Measurements from ENCODE around the gene FAM20C. TPM values are rescaled to one million over a fixed set of nuclear protein-coding genes. Genes with fewer than 3 reads are reported as not detected.

FAM20C gene
- total RNA-seq, 1 donor from 2014 or later: 21.9 TPM

GRCh38 chr7:280461-280860 is 88.1 kb downstream of the FAM20C start:
- Mint-ChIP-seq H3K9me3 (no peaks in the 10 kb centered on the region), H3K27me3 (ENCODE audit: low read depth) (peaks cover 6% of the 10 kb centered on the region), H3K36me3 (ENCODE audit: low read depth) (peaks cover 2% of the 10 kb centered on the region), H3K4me3 (no peak overlapping the region), H3K4me1 (no peaks in the 10 kb centered on the region), H3K27ac (ENCODE audit: unreplicated experiment) (no peak overlapping the region)
- no peak for DNase-seq (ENCODE audit: low read depth, low spot score)
- no peak for TF ChIP-seq CTCF (conservative IDR thresholded peaks at IDR 0.05)

GRCh38 chr7:281637-282036 is 89.3 kb downstream of the FAM20C start:
- no peak for TF ChIP-seq CTCF (conservative IDR thresholded peaks at IDR 0.05)
- Mint-ChIP-seq H3K27me3 (ENCODE audit: low read depth) (peaks cover 10% of the 10 kb centered on the region), H3K27ac (ENCODE audit: unreplicated experiment) (no peak overlapping the region), H3K36me3 (ENCODE audit: low read depth) (peaks cover 2% of the 10 kb centered on the region), H3K9me3 (no peaks in the 10 kb centered on the region), H3K4me1 (no peaks in the 10 kb centered on the region), H3K4me3 (no peak overlapping the region)
- no peak for DNase-seq (ENCODE audit: low read depth, low spot score)

GRCh38 chr7:282621-283020 is 90.2 kb downstream of the FAM20C start:
- Mint-ChIP-seq H3K4me3 (no peak overlapping the region), H3K9me3 (no peaks in the 10 kb centered on the region), H3K36me3 (ENCODE audit: low read depth) (peaks cover 2% of the 10 kb centered on the region), H3K27me3 (ENCODE audit: low read depth) (peaks cover 18% of the 10 kb centered on the region), H3K4me1 (no peaks in the 10 kb centered on the region), H3K27ac (ENCODE audit: unreplicated experiment) (no peak overlapping the region)
- TF ChIP-seq CTCF (conservative IDR thresholded peaks at IDR 0.05): no peak
- DNase-seq (ENCODE audit: low read depth, low spot score): no peak

- H3K9me3 Mint-ChIP-seq: no peaks in the 10 kb centered on the region
- H3K4me3 Mint-ChIP-seq: no peak overlapping the region
- no peaks in the 10 kb centered on the region for H3K4me1 Mint-ChIP-seq
- DNase-seq (ENCODE audit: low read depth, low spot score): no peak
- no peak overlapping the region for H3K27ac Mint-ChIP-seq (ENCODE audit: unreplicated experiment)
- no peak for TF ChIP-seq CTCF (conservative IDR thresholded peaks at IDR 0.05)
- H3K36me3 Mint-ChIP-seq (ENCODE audit: low read depth): no peaks in the 10 kb centered on the region
- H3K27me3 Mint-ChIP-seq (ENCODE audit: low read depth): peaks cover 36% of the 10 kb centered on the region
Measured at GRCh38 chr7:284762-285722, 92.7 kb downstream of the FAM20C start.

- Mint-ChIP-seq H3K9me3 (no peaks in the 10 kb centered on the region), H3K36me3 (ENCODE audit: low read depth) (no peaks in the 10 kb centered on the region), H3K4me1 (no peaks in the 10 kb centered on the region), H3K4me3 (no peak overlapping the region), H3K27me3 (ENCODE audit: low read depth) (peaks cover 41% of the 10 kb centered on the region), H3K27ac (ENCODE audit: unreplicated experiment) (no peak overlapping the region)
- no peak for TF ChIP-seq CTCF (conservative IDR thresholded peaks at IDR 0.05)
- no peak for DNase-seq (ENCODE audit: low read depth, low spot score)
Measured at GRCh38 chr7:285731-286130, 93.4 kb downstream of the FAM20C start.
